ENCODE data around the gene PMFBP1.

PMFBP1 gene

DNA sequence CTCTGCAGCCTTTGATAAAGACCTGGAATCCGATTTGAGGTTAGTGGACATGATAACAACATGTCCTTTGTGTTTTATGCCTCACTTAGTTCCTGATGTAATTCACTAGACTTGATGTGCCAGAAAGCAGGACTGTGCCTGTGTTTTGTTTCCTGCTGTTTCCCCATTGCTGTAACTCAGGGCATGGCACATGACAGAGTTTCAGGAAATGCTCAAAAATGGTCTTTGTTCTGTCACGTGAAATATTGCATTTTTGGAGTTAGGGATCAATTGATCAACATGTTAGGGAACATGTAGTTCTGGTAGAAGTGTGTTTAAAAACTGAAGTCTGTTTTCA is 45.6 kb downstream of the PMFBP1 start:
- no peak for DNase-seq

DNA sequence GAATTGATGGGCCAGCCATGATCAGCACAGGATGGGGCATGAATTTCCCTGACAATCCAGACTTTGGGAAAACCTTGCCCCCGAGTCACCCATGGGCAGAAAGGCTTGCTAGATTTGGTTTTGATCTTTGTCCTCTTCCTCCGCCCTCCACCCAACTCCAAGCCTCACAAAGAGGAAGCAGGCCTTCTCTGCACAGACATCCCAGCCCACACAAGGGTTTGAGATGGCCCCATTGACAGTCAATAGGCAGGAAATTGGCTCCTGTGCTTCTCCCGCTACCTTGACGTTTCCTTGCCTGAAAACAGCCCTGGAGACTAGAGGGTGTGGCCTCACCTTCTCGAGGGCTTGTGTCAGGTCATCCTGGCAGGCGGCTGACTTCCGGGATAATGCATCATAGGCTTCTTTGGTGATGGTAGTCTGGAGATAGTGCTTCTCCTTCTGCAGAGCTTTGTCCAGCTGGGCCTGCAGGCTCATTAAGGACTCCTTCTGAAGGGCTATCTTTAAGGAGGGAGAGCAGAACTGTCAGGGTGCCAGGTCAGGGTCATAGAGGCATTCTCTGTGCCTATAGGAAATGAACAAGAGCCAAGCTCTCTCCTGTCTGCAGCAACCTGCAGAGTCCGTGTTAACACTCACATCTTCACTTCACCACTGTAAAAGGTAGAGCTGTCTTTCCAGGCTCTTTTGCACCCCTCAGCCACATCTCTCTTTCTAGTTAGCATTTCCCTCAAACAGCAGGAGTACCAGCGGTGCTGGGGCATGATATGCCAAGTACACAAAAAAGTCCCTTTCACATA is 46.1 kb downstream of the PMFBP1 start:
- DNase-seq, result no peak

DNA sequence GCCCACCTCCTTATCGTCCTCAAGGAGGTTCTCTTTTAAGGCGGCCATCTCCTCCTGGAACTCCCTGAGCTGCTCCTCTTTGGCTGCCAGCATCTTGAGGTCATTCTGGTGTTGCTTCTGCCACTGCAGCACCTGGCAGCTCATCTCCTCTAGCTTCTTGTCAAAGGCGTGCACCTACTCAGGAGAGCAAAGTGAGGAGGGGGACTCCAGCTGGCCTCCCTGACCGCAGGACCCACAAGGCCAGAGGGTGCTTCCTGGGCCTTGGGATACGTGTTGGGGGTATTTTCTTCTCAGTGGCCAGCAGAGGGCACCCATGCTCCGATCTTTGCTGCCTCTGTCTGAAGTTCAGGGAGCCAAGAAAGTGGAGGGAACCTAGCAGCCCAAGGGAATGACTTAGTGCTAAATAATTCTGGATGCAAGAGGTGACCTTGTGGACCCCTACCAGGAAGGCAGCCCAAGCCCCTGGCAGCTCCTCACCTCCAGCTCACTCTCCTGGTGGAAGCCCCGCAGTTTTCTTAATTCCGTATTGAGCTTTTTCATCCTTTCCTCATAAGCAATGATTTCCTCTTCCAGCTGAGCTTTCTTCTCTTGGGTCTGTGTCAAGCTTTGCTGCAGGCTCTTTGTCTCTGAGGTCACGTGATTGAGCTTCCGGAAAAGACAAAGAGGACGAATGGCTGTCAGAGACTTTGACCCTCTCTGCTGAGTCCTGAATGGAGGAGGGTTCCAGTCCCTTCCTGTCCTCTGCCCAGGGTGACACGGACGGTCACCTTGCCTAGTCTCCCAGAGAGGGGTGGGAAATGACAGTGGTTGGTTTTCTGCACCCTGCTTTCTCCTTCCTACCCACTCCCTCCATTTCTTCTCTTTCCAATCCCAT is 47.0 kb downstream of the PMFBP1 start:
- peak; percentile 61 for DNase-seq

- no peak for DNase-seq
These were observed 47.8 kb downstream of the PMFBP1 start for GRCh38 chr16:72124148-72124547.

DNA sequence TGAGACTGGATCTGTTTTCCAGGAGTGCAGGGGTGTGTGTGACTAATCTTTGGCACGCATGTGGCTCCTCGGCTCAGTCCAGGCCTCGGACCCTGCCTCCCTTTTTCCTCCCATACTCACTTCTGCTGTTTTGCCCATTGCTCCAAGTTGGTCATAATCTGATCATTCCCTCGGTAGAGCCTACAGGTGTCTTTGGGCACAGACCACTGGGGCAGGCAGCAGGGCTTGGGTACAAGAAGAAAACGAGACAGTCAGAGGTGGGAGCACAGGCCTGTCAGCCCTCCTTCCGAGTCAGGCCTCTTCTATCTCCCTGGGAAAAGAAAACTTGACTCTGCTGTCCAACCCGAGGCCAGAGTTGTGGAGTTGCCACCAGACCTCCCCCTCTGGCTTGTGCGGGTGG is 48.5 kb downstream of the PMFBP1 start:
- DNase-seq, result no peak

- DNase-seq, result no peak
These were observed 49.0 kb downstream of the PMFBP1 start for GRCh38 chr16:72122916-72123315.

- DNase-seq, result no peak
These were observed 49.6 kb downstream of the PMFBP1 start for GRCh38 chr16:72122308-72122707.

DNA sequence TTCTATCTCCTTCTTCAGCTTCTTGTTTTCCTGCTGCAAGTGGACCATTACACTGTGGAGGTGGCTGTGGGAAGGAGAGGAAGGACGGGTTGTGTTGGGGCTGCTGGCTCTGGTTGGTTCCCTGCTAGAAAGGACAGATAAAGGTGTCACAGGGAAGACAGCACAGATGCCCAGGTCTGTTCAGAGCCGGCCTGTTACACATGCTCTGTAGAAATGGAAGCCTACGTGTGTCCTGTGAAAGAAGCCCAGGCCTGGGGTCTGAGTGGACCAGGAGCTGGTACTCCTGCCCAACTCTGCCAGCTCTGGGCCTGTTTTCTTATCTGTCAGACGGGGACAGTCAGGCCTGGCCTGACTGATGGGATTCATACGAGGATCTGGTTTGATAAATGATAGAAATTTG is 51.9 kb downstream of the PMFBP1 start:
- no peak for DNase-seq

- DNase-seq, result no peak
These were observed 58.4 kb downstream of the PMFBP1 start for GRCh38 chr16:72113616-72113945.

DNA sequence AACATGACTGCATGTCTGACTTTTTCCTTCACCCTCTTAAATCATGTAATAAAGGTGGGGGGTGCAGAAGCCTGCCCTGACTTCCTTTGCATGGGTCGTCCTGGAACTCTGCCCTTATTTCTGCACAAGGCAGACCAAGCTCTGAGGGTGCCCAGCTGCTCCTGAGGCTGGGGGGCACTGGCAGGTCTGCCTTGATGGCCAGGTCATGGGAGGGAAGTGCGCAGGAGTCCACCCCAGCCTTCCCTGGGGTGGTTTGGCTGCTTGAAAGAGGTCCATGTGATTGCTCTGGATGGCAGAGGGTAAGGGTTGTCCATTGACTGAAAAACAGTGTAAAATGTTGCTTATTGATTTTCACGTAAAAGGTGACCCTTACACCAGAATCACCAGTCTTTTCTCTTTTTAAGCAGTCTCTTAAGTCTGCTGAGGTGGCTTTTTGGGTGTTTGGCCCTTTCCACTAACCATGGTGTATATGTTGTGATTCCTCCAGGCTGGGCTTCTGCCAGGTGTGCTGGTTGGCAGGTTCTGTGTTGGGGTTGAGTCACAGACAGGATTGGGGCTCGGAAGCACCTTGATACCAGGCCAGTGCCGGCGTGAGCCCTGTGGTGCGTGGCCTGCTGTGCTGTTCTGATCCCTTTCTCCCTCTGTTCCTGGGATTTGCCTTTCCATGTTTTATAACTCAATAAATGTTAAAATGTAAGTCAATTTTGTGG is 58.9 kb downstream of the PMFBP1 start:
- DNase-seq, result no peak

DNA sequence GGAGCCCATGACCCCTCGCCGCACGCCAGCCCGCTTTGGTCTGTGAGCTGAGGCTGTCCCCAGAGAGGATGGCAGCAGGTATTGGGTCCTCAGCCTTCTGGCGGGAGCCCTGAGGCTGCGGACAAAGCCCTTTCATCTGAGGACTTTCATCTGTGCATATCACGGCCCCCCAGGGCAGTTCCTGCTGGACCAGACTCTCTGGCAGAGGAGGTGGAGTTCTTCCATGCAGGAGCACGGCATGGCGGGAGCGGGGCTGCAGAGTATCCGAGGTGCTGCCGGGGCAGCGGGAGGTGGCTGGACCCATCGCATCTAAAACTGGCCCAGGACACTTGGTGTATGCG is 59.5 kb downstream of the PMFBP1 start:
- no peak for DNase-seq

DNA sequence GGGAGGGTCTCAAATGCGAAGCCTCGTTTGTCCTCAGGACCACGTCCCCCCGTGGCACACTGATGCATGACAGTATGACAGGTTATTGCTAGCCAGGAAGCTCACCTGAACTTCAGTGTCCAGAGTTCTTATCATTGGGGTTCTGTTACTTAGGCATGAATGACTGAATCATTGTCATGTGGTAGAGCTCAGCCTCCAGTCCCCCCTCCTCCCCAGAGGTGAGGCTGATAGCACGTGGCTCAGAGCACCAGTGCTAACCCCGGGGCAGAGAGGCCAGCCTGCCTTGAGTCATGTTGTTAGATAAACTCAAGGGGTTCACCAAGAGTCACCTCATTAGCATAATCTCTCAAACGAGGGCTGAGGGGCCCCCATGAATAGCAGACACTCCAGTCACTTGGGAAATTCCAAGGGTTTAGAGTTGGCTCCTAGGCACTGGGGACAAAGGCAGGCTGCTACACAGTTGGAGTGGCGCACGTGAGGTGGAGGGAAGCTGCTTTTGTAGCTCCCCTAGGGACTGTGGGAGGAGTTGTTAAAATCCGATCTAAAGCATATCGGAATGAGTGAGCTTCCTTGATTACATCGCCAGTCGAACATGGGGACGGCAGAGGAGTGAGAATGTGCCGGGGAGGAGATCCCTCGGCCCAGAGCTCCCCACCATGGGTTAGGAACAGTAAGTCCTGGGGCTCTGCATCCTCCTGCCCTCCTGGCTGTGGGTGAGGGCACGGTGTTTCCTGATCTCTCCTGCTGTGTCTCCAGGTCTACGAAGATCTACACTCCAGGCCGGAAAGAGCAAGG is 60.1 kb downstream of the PMFBP1 start:
- DNase-seq, result no peak

DNA sequence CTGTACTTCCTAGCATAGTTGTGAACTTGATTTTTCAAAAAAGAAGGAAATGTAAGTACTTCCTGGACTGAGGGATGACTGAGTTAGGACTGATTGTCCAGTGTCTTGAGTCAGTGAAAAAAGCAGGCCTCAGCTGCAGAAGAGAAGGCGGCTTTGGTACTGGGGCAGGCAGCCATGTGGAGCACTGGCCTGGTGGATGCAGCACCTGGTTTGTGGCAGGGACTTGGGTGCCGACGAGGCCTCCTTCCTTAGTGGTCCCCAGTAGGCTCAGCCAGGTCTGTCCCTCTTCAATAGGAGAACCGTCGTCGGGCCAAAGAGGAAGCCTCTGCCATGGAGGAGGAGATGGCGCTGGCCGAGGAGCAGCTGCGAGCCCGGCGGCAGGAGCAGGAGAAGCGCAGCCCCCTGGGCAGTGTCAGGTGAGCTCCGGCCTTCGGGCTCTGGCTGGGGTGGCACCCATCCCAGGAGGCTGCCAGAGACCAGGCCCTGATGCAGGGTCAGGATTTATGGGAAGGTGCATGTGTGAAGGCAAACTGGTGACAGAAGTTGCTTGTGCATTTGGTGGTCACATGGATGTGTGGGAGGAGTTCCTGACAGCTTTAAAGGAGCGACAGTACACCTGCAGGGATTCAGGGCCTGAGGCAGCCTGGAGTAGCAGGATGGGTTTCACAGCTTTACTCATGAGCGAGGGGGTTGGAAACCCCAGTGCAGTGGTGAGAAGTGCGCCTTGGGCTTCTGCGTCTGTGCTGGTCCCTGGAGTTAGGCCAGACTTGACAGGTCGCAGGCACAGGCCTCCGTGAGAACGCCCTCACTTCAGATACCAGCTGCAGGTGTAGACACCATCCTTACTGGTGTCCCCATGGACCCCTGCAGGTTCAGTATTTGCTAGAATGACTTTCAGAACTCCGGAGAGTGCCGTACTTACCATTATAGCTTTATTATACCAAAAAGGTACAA is 61.0 kb downstream of the PMFBP1 start:
- DNase-seq, result no peak

GRCh38 chr16:72109966-72110530 is 61.9 kb downstream of the PMFBP1 start:
- no peak for DNase-seq

DNA sequence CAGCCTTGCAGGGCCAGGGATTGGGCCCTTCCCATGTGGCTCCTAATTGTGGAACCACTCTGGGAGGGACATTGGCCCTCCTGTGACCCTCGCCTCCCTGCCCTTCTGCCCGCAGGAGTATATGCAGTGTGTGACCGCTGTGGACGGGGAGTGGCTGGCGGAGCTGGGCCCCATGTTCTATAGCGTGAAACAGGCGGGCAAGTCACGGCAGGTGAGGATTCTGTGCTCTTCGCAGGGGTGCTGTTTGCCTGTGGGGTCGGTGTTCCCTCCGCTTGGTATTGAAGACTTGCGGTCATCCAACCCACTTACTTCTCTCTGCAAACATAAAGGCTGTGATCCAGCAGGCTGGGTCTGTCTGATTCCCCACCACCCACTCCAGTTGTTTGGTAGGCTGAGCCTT is 62.7 kb downstream of the PMFBP1 start:
- DNase-seq, result no peak

- DNase-seq, result no peak
These were observed 63.4 kb downstream of the PMFBP1 start for GRCh38 chr16:72108353-72109102.

- DNase-seq, result no peak
These were observed 64.6 kb downstream of the PMFBP1 start for GRCh38 chr16:72107371-72107770.

DNA sequence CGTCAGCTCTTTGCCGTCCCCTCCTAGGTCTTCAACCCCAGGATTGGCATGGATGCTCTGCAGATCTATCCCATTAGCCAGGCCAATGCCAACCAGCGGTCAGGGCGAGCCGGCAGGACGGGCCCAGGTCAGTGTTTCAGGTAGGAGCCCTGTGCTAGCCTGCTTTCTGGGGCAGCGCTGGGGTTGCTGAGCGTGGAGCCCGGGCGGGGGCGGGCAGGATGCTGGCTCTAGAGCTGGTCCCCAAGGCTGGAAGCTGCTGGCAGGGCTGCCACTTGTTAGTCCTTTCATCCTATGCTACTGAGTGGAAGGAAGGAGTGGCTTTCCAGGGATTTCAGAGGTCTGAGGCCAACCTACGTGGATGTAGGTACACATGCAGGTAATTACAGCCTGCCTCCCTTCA is 66.0 kb downstream of the PMFBP1 start:
- DNase-seq, result no peak

DNA sequence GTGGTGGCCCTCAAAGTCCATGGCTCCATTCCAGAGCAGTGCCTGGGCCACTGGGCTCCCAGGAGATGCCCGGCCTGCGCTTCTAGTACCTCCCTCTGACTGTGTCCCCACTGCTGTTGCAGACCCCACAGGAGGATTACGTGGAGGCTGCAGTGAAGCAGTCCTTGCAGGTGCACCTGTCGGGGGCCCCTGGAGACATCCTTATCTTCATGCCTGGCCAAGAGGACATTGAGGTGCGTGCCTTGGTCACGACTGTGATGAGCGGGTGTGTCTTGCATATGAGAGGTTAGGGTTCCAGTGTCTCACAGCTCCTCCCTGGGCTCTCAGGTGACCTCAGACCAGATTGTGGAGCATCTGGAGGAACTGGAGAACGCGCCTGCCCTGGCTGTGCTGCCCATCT is 67.0 kb downstream of the PMFBP1 start:
- DNase-seq, result no peak

GRCh38 chr16:72101195-72101594 is 70.8 kb downstream of the PMFBP1 start:
- no peak for DNase-seq

- peak; percentile 24 for DNase-seq
These were observed 72.6 kb downstream of the PMFBP1 start for GRCh38 chr16:72099377-72099818.
